Activated CD4-positive, CD25-positive, alpha-beta regulatory T cell treated with anti-CD3 and anti-CD28 coated beads, Interleukin-2, amount 50 U/mL, for 72 hours (primary cell): ENCODE results near the gene ZNF792.
"Not testable (repeated sequence)": the region's sequence is repeated elsewhere in the genome, so short reads cannot be mapped to it uniquely, and the experiment has no call there.

ENCODE experiments used
- DNase-seq: peaks from one replicate; pipeline ENCODE4 v3.0.0; 2021

The ZNF792 gene

DNA sequence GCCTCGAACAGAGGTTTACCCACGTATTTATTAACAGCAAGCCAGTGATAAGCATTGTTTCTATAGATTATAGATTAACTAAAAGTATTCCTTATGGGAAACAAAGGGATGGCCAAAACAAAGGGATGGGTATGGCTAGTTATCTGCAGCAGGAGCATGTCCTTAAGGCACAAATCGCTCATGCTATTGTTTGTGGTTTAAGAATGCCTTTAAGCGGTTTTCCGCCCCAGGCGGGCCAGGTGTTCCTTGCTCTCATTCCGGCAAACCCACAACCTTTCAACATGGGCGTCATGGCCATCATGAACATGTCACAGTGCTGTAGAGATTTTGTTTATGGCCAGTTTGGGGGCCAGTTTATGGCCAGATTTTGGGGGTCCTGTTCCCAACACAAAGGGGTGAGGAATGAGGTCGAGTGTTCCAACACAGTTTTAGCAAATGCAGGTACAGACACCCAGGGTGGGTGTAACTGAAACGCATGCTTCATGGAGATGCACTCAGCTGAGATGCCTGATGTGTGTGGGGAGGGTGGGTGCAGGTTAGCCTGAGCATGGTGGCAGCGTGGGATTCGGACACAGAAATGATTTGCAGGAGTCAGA lies 6.3 kb upstream of the ZNF792 start:
- not testable (repeated sequence) for DNase-seq

DNA sequence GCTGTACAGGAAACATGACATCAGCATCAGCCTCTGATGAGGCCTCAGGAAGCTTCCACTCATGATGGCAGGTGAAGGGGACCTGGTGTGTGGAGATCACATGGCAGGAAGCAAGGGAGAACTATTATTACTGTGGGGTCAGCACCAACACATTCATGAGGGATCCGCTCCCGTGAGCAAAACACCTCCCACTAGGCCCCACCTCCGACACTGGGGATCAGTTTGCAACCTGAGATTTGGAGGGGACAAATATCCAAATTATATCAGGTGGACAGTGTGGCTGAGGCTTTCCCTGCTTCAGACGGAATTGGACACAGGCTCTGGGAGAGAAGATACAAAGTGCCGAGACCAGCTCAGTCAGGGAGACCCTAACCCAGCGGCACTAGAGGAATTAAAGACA lies 5.7 kb upstream of the ZNF792 start:
- no peak for DNase-seq

DNA sequence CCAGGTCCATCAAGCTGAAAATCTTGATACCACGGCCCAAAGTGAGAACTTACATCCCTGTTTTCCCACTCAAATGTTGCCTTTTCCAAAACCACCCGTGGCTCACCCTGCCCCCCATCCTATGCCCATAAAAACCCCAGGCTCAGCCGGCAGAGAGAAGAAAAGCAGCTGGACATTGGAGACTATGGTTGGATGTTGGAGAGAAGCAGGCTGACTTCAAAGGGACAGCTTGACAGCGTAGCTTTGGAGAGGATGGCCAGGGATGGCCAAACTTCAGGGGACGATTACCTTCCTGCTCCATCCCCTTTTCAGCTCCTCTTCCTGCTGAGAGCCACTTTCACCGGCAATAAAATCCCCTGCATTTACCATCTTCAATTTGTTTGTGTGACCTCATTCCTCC lies 3.5 kb upstream of the ZNF792 start:
- DNase-seq = no peak

GRCh38 chr19:34965505-34965904 lies 1.5 kb upstream of the ZNF792 start:
- not testable (repeated sequence) for DNase-seq

- no peak for DNase-seq
Measured at GRCh38 chr19:34964598-34964997, 569 bp upstream of the ZNF792 start.

DNA sequence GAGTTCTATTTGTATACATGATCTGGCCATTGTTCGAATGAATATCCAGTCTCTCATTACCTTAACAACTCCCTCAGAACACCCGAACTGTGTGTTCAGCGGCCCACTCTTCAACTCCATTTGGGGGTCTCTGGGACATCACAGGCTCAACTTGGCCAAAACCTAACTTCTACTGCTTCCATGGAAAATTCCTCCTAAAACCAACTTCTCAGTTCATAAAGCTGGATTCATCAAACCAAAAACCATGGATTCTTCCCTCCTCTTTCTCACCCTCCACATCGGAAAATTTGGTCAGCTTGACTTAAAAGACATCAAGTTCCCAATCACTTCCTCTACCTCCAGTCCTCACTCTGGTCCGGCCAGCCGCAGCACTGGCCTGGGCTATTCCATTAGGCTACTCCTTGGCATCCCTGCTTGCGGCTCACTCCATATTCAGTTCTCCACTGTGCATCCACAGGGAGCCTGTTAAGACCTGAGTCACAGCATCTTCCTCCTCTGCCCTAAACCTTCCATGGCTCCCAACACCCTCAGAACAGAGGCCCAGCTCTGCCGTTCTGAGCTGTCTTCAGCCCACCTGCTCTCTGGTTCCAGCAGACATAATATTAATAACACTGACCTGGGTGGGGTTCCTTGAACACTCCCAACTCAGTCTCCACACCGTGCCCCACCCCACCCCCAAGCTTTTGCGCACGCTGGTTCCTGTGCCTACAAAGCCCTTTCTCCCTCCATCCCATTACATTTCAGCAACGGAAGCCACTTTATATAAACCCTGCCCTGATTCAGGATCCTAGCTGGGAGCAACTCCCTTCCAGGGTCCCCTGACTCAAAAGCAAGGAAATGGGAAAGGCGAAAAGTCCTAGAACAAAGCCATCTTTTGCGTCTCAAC lies 1.1 kb downstream of the ZNF792 start:
- DNase-seq = no peak

GRCh38 chr19:34961775-34962686 lies 2.0 kb downstream of the ZNF792 start:
- no peak for DNase-seq

DNA sequence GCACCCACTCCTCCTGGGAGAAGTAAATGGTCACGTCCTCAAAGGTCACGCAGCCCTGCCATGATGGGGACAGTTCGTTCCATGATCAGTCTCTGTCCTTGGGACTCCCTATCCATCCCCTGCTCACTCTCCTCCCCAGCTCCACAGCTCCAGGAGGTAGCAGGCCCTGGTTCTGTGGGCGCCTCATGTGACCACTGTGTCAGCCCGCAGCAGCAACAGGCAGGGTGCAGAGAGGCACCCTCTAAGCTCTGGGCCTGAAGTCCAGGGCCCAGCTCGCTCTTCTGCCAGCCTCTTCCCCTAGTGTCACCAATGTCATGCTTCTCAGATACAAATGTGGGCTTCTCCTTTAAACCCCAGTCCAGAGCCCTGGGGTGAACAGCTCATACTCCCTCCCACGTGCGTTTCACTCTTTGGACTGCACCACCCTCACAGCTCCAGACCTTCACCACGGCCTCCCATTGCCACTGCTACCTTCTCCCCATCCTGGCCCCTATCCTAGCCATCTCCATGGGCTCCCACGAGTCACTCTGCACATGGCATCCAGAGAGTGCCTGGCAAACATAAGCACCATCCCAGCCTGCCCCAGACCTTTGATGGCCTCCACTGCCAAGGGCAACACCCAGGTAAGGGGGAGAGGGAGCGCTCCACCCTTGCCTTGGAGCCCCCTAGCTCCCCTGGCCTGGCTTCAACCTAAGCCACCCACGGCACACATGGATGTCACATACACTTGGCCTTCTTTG lies 2.9 kb downstream of the ZNF792 start:
- DNase-seq = no peak

GRCh38 chr19:34960103-34960805 lies 3.8 kb downstream of the ZNF792 start:
- no peak for DNase-seq

- no peak for DNase-seq
Measured at GRCh38 chr19:34959021-34959420, 5.0 kb downstream of the ZNF792 start.

GRCh38 chr19:34957830-34958751 lies 5.9 kb downstream of the ZNF792 start:
- no peak for DNase-seq

- DNase-seq = no peak
Measured at GRCh38 chr19:34953092-34953491, 10.9 kb downstream of the ZNF792 start.

DNA sequence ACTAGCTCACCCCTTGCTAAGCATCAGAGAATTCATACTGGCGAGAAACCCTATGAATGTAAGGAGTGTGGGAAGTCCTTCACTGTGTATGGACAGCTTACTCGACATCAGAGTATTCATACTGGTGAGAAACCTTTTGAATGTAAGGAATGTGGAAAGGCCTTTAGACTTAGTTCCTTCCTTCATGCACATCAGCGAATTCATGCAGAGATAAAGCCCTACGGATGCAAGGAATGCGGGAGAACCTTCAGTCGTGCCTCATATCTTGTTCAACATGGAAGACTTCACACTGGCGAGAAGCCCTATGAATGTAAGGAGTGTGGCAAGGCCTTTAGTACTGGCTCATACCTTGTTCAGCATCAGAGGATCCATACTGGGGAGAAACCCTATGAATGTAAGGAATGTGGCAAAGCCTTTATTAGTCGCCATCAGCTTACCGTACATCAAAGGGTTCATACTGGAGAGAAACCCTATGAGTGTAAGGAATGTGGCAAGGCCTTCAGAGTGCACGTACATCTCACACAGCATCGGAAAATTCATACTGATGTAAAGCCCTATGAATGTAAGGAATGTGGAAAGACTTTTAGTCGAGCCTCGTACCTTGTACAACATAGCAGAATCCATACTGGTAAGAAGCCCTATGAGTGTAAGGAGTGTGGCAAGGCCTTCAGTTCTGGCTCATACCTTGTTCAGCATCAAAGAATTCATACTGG lies 20.0 kb downstream of the ZNF792 start:
- no peak for DNase-seq

GRCh38 chr19:34938886-34939285 lies 25.1 kb downstream of the ZNF792 start:
- DNase-seq = no peak

- DNase-seq = no peak
Measured at GRCh38 chr19:34936184-34936583, 27.8 kb downstream of the ZNF792 start.

DNA sequence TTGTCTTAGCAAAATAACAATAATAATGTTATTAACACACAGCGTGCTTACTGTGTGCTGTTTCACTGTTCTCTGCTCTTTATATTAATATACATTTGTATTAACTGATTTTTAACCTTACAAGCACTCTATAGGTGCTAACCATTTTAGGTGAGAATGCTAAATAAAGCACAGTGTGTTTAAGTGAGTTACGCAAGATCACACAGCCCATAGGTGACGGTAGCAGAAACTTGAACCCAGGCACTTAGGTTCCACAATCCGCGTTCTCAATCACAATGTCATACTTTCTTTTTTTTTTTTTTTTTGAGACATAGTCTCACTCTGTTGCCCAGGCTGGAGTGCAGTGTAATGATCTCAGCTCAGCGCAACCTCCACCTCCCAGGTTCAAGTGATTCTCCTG lies 31.5 kb downstream of the ZNF792 start:
- DNase-seq = no peak

DNA sequence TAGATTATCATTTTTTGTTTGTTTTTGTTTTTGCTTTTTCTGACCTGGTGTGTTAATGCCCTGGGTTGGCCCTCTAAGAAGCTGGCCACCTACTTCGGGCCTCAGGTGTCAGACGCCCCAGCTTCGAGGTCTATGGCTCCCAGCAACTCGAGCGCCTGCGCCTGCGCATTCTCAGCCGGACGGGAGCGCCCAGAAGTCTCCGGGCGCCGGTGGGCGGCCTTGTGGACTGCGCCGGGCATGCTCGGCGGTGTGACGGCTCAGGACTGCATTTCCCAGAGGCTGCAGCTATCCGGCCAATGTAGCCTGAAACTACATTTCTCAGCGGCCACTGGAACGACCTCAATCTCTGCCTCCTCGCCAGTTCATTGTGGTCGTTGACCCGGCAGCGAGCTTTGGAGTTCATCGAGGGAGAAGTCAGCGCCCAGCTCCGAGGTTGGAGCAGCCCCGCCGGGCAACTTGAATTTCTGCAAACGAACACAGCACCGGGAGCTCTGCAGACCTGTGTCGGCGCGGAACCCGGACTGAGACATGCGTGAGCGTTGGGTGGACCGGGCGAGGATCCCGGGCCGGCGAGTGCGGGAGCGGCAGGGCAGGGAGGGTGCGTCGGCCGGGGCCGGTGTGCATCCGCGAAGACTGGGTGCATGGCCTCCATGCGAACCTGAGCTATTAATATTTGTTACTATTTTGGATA lies 37.2 kb downstream of the ZNF792 start, which contains the start of gene ZNF30:
Gene ZNF30, plus strand, starts transcription at position 219 of the 691 bp plus-strand sequence. CDS start 3,045 bp downstream, outside the sequence.
- peak; percentile 80 for DNase-seq

DNA sequence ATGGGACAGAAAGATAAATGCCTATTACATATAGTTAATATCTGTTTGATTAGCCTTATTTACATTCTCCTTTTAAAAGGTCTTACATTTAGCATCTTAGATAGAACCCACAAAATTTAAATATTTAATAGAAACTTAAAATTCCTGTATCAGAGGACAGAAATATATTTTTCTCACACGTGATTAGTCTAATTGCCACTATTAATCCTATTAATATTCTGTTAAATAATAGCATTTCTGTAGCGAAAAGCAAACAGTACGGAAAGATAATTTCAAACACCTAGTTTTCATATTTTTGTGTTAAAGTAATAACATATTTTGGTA lies 37.7 kb downstream of the ZNF792 start:
- no peak for DNase-seq

GRCh38 chr19:34925278-34925855 lies 38.7 kb downstream of the ZNF792 start:
- DNase-seq = no peak
